ENCODE data around the gene FKBP1A.
"Not testable (repeated sequence)": the region's sequence is repeated elsewhere in the genome, so short reads cannot be mapped to it uniquely, and the experiment has no call there.

The FKBP1A gene

GRCh38 chr20:1363522-1363921 lies 29.3 kb downstream of the FKBP1A start:
- no peak for DNase-seq (ENCODE audit: low read depth)

GRCh38 chr20:1362484-1362883 lies 30.4 kb downstream of the FKBP1A start:
- no peak for DNase-seq (ENCODE audit: low read depth)

GRCh38 chr20:1360094-1360846 lies 32.6 kb downstream of the FKBP1A start:
- DNase-seq (ENCODE audit: low read depth), result no peak

GRCh38 chr20:1357921-1358671 lies 34.8 kb downstream of the FKBP1A start:
- DNase-seq (ENCODE audit: low read depth), result no peak

GRCh38 chr20:1353956-1354355 lies 38.9 kb downstream of the FKBP1A start:
- no peak for DNase-seq (ENCODE audit: low read depth)

DNA sequence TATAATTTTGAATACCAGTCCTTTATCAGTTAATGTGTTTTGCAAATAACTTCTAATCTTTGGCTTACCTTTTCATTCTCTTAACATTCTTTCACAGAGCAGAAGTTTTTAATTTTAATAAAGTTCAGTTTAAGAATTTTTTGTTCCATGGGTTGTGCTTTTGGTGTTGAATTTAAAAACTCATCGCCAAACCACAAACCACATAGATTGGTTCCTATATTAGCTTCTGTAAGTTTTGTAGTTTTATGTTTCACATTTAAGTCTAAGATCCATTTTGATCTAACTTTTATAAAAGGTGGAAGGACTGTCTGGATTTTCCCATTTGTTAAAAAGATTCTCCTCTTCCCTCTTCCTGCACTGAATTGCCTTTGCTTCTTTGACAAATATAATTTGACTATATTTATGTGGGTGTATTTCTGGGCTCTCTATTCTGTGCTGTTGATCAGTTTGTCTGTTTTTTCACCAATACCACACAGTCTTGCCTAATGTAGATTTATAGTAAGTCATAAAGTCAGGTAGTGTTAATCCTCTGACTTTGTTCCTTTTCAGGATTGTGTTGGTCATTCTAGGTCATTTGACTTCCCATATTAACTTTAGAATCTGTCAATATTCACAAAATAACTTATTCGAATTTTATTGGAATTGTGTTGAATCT lies 46.4 kb downstream of the FKBP1A start:
- no peak for DNase-seq (ENCODE audit: low read depth)

GRCh38 chr20:1345756-1346093 lies 47.1 kb downstream of the FKBP1A start:
- no peak for DNase-seq (ENCODE audit: low read depth)

DNA sequence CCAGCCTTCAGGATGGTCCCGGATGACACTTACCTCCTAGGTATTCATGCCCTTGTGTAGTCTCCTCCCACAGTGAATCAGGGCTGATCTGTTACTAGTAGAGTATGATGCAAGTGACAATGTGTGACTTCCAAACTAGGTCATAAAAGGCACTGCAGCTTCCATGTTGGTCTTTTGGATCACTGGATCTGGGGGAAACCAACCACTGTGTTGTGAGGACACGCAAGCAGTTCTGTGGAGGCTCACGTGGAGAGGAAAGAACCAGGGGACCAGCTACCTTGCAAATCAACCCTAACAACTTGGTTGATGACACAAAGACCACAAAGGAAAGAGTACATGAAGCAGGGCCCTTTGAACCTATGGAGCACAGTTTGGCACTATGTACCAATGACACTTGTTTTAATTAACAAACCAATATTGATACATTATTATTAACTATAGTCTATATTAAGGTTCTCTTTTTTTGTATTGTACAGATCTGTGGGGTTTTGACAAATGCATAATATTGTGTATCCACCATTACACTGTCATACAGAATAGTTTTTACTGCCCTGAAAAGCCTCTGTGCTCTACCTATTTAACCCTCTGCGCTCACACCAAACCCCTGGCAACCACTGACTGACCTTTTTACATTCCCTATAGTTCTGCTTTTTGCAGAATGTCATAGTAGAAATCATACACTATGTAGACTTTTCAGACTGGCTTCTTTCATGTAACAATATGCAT lies 47.7 kb downstream of the FKBP1A start:
- DNase-seq (ENCODE audit: low read depth), result no peak

GRCh38 chr20:1343446-1344124 lies 49.3 kb downstream of the FKBP1A start:
- not testable (repeated sequence) for DNase-seq (ENCODE audit: low read depth)

GRCh38 chr20:1341561-1342265 lies 51.1 kb downstream of the FKBP1A start:
- no peak for DNase-seq (ENCODE audit: low read depth)

GRCh38 chr20:1338801-1339200 lies 54.1 kb downstream of the FKBP1A start:
- DNase-seq (ENCODE audit: low read depth), result no peak

DNA sequence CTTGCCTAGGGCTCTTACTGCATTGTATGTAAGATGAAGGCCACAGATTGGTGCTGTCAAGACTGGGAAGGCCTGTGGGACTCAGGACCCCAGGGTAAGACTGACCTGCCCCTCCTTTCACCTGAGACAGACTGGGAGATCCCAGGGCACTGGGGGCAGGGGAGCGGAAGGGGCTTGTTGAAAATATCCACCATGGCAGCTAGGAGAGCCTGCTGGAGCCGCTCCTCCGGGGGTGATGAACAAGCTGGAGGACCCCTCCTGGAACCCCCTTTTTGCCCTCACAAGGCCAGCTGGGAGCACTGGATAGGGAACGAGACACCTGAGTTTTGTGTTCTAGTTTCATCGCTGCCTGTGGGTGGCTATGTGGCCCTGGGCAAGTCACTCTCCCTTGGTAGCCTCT lies 54.8 kb downstream of the FKBP1A start:
- no peak for DNase-seq (ENCODE audit: low read depth)

GRCh38 chr20:1337441-1337840 lies 55.4 kb downstream of the FKBP1A start:
- no peak for DNase-seq (ENCODE audit: low read depth)

- DNase-seq (ENCODE audit: low read depth), result no peak
Observed at GRCh38 chr20:1336699-1337367, 56.0 kb downstream of the FKBP1A start.

DNA sequence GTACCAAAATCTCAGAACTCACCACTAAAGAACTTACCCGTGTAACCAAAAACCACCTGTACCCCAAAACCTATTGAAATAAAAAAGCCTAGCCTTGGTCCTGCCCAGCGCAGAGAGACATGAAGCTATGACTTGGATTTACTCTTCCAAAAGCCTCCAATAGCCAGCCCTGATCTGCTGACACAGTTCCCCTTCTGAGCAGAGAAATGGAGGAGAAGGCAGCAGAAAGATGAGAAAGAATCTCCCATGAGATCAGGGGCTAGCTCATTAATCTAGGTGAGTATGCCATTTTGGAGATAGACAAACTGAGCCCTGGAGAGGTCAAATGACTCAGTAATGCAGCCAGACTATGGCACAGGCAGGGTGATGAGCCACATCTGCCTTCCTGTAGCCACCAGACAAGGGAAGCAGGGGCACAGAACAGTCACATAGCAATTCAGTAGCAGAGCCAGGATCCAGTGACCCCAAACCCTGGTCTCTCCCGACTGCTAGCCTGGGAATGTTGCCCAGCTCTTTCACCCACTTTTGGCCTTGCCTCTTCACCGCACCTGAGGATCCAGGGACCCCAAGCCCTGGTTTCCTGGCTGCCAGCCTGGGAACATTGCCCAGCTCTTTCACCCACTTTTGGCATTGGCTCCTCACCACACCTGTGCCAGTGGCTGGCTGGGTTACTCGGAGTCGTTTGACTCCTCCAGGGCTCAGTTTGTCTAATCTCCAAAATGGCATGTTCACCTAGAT lies 56.7 kb downstream of the FKBP1A start:
- DNase-seq (ENCODE audit: low read depth), result no peak

- DNase-seq (ENCODE audit: low read depth), result no peak
Observed at GRCh38 chr20:1334761-1335160, 58.1 kb downstream of the FKBP1A start.

- no peak for DNase-seq (ENCODE audit: low read depth)
Observed at GRCh38 chr20:1334370-1334731, 58.5 kb downstream of the FKBP1A start.

- no peak for DNase-seq (ENCODE audit: low read depth)
Observed at GRCh38 chr20:1333462-1334369, 59.1 kb downstream of the FKBP1A start.

GRCh38 chr20:1332749-1333300 lies 60.0 kb downstream of the FKBP1A start:
- no peak for DNase-seq (ENCODE audit: low read depth)

All from stimulated activated CD8-positive, alpha-beta memory T cell treated with anti-CD3 and anti-CD28 coated beads, Interleukin-4, amount 100 ng/mL, for 24 hours (primary cell).